Adipocyte (in vitro differentiated cells): ENCODE measurements around the gene TMEM62.
"Not testable (repeated sequence)": the region's sequence is repeated elsewhere in the genome, so short reads cannot be mapped to it uniquely, and the experiment has no call there.

Source experiments
- DNase-seq: peaks from one replicate; pipeline ENCODE4 v3.0.0-alpha.2; 2015; ENCODE audit warnings: low read depth
- H3K27me3 ChIP-seq: replicated peaks from 2 replicates; pipeline ENCODE4 v1.7.0; 2013; ENCODE audit warnings: mild to moderate bottlenecking, low read length, moderate library complexity; ENCODE audit not compliant: control insufficient read depth, insufficient read depth
- H3K36me3 ChIP-seq: 2 replicates; pipeline ENCODE4 v1.7.0; 2013; ENCODE audit warnings: low read length, mild to moderate bottlenecking, moderate library complexity; ENCODE audit not compliant: control insufficient read depth, insufficient read depth, severe bottlenecking
- H3K4me1 ChIP-seq: 2 replicates; pipeline ENCODE4 v1.7.0; 2013; ENCODE audit warnings: mild to moderate bottlenecking, low read length, moderate library complexity; ENCODE audit not compliant: control insufficient read depth, insufficient read depth
- H3K4me3 ChIP-seq: 2 replicates; pipeline ENCODE4 v1.7.0; 2013; ENCODE audit warnings: mild to moderate bottlenecking, low read length, moderate library complexity
- H3K9ac ChIP-seq: 2 replicates; pipeline ENCODE4 v1.7.0; 2013; ENCODE audit warnings: mild to moderate bottlenecking, low read length, moderate library complexity
- H3K9me3 ChIP-seq: 2 replicates; pipeline ENCODE4 v1.7.0; 2013; ENCODE audit warnings: mild to moderate bottlenecking, low read length, moderate library complexity; ENCODE audit not compliant: control insufficient read depth

Gene TMEM62

GRCh38 chr15:43184407-43185124, 51.2 kb downstream of the TMEM62 start:
- Histone ChIP-seq H3K4me1 (peaks cover 20% of the 10 kb centered on the region), H3K36me3 (peaks cover 6% of the 10 kb centered on the region), H3K9ac (peak overlapping the region; percentile 88), H3K9me3 (no peaks in the 10 kb centered on the region), H3K27me3 (no peaks in the 10 kb centered on the region), H3K4me3 (peak overlapping the region; percentile 89)
- DNase-seq, result no peak

- no peaks in the 10 kb centered on the region for H3K9me3 ChIP-seq
- peaks cover 20% of the 10 kb centered on the region for H3K4me1 ChIP-seq
- H3K9ac ChIP-seq, result peak within 1 kb of the TSS; percentile 88
- H3K27me3 ChIP-seq, result no peaks in the 10 kb centered on the region
- peak within 1 kb of the TSS; percentile 89 for H3K4me3 ChIP-seq
- peak; percentile 91 for DNase-seq
- H3K36me3 ChIP-seq, result peaks cover 14% of the 10 kb centered on the region
Measured at GRCh38 chr15:43185157-43186002, 52.0 kb downstream of the TMEM62 start, which contains the start of gene CCNDBP1. Gene CCNDBP1 (plus strand): TSS chr15:43185403. CDS start chr15:43185499, 96 bp downstream.

GRCh38 chr15:43186003-43186353, 52.6 kb downstream of the TMEM62 start:
- Histone ChIP-seq H3K9ac (peak overlapping the region; percentile 88), H3K9me3 (no peaks in the 10 kb centered on the region), H3K27me3 (no peaks in the 10 kb centered on the region), H3K4me3 (peak overlapping the region; percentile 89), H3K36me3 (peaks cover 20% of the 10 kb centered on the region), H3K4me1 (peaks cover 20% of the 10 kb centered on the region)
- no peak for DNase-seq

DNA sequence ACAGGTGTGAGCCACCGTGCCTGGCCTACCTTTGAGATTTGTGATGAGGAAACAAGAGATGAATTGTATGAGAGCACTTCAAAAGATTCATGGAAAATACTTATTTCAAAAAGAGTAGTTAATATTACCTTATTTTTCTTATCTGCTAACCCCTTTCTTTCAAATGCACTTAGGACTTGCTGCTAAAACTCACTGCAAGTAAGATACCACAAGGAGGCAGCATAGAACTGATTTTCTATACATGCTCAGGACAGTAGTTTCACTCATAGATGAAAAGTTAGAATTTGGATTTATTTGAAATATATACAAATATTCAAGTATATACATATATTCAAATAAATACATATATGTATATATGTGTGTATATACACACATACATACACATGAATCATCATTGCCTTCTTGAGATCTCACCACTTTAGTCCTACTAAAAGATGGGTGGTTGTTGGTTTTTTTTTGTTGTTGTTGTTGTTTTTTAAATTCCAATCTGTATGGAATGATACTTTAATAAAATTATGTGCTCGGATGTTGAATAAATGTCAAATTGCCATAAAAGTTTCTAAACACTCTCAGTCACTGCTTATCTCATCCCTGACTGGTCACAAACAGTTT, 54.3 kb downstream of the TMEM62 start:
- no peaks in the 10 kb centered on the region for H3K9me3 ChIP-seq
- H3K4me1 ChIP-seq, result peaks cover 10% of the 10 kb centered on the region
- H3K36me3 ChIP-seq, result peaks cover 37% of the 10 kb centered on the region
- H3K4me3 ChIP-seq, result no peak overlapping the region
- no peak overlapping the region for H3K9ac ChIP-seq
- DNase-seq, result peak; percentile 81
- no peaks in the 10 kb centered on the region for H3K27me3 ChIP-seq

GRCh38 chr15:43189296-43189695, 55.9 kb downstream of the TMEM62 start:
- Histone ChIP-seq H3K9me3 (no peaks in the 10 kb centered on the region), H3K36me3 (peaks cover 53% of the 10 kb centered on the region), H3K9ac (no peak overlapping the region), H3K4me1 (peaks cover 10% of the 10 kb centered on the region), H3K4me3 (no peak overlapping the region), H3K27me3 (no peaks in the 10 kb centered on the region)
- DNase-seq, result no peak

DNA sequence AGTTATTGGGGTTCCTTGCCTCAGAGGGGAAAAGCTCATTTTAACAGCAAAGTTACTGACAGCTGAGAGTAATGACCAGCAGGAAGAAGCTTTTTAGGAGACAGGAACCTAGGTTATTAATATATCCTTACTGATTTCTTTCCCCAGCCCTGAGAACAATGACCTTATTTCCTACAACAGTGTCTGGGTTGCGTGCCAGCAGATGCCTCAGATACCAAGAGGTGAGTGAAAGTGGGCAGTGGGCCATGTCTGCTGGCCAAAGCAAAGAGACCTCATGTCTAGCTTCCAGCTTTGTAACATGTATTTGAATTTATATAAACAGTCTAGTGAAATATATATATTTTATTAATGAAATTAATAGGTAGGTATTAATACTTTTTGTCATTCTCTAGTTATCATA, 56.8 kb downstream of the TMEM62 start:
- no peak for DNase-seq
- Histone ChIP-seq H3K9me3 (no peaks in the 10 kb centered on the region), H3K4me1 (peaks cover 10% of the 10 kb centered on the region), H3K36me3 (peaks cover 62% of the 10 kb centered on the region), H3K4me3 (no peak overlapping the region), H3K9ac (no peak overlapping the region), H3K27me3 (no peaks in the 10 kb centered on the region)

DNA sequence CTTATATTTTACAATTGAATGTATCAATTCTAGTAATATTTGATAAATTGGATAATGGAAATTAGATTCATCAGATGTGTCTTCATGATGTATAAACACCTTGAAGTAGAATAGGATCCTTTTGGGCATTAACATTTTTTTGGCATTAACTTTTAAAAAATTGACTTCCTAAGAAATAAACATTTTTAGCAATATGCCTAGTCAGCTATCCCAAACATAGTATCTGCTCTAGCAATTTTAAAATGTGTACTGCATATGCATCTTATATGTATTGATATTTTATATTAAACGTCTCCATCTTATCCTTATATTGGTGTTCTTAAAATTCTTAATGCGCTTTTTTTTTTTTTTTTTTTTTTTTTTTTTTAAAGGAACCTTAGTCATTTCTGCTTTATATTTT, 60.3 kb downstream of the TMEM62 start:
- H3K36me3 ChIP-seq, result peaks cover 83% of the 10 kb centered on the region
- H3K9me3 ChIP-seq, result no peaks in the 10 kb centered on the region
- no peaks in the 10 kb centered on the region for H3K4me1 ChIP-seq
- no peaks in the 10 kb centered on the region for H3K27me3 ChIP-seq
- H3K4me3 ChIP-seq, result no peak overlapping the region
- no peak overlapping the region for H3K9ac ChIP-seq
- no peak for DNase-seq

DNA sequence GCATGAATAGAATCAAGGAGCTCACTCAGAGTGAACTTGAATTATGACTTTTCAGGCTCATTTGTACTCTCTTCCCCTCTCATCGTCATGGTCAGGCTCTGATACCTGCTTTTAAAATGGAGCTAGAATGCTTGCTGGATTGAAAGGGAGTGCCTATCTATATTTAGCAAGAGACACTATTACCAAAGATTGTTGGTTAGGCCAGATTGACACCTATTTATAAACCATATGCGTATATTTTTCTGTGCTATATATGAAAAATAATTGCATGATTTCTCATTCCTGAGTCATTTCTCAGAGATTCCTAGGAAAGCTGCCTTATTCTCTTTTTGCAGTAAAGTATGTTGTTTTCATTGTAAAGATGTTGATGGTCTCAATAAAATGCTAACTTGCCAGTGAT, 61.4 kb downstream of the TMEM62 start:
- H3K4me3 ChIP-seq, result no peak overlapping the region
- H3K4me1 ChIP-seq, result no peaks in the 10 kb centered on the region
- no peaks in the 10 kb centered on the region for H3K9me3 ChIP-seq
- peak; percentile 31 for DNase-seq
- H3K9ac ChIP-seq, result no peak overlapping the region
- no peaks in the 10 kb centered on the region for H3K27me3 ChIP-seq
- peaks cover 75% of the 10 kb centered on the region for H3K36me3 ChIP-seq

- Histone ChIP-seq H3K36me3 (peaks cover 54% of the 10 kb centered on the region), H3K4me3 (no peak overlapping the region), H3K27me3 (no peaks in the 10 kb centered on the region), H3K4me1 (no peaks in the 10 kb centered on the region), H3K9ac (no peak overlapping the region), H3K9me3 (no peaks in the 10 kb centered on the region)
- DNase-seq, result no peak
Measured at GRCh38 chr15:43196760-43197548, 63.6 kb downstream of the TMEM62 start.

GRCh38 chr15:43197773-43198172, 64.4 kb downstream of the TMEM62 start:
- H3K9ac ChIP-seq, H3K4me1 ChIP-seq, H3K4me3 ChIP-seq, H3K27me3 ChIP-seq, H3K9me3 ChIP-seq, DNase-seq: not testable (repeated sequence)
- H3K36me3 ChIP-seq, result peaks cover 46% of the 10 kb centered on the region

- H3K36me3 ChIP-seq, result peaks cover 38% of the 10 kb centered on the region
- not testable (repeated sequence) for H3K9me3 ChIP-seq, H3K27me3 ChIP-seq, H3K4me1 ChIP-seq, DNase-seq, H3K9ac ChIP-seq, H3K4me3 ChIP-seq
Measured at GRCh38 chr15:43198556-43198955, 65.2 kb downstream of the TMEM62 start.
